Measurements from ENCODE around the gene SNRNP200. TPM values are rescaled to one million over a fixed set of nuclear protein-coding genes. Genes with fewer than 3 reads are reported as not detected.

The SNRNP200 gene
- total RNA-seq, 1 donor from 2014 or later = 208 TPM

GRCh38 chr2:96330407-96330806 is 25.1 kb upstream of the SNRNP200 start:
- no peaks in the 10 kb centered on the region for H3K9me3 Mint-ChIP-seq
- no peak overlapping the region for H3K4me3 Mint-ChIP-seq
- CTCF ChIA-PET = no interaction called here
- H3K36me3 Mint-ChIP-seq (ENCODE audit: low read depth) = peaks cover 9% of the 10 kb centered on the region
- TF ChIP-seq CTCF (IDR thresholded peaks at IDR 0.05) = no peak
- peaks cover 30% of the 10 kb centered on the region for H3K4me1 Mint-ChIP-seq
- ATAC-seq (ENCODE audit: low read depth) (no peak), DNase-seq (no peak)
- H3K27me3 Mint-ChIP-seq = no peaks in the 10 kb centered on the region
- intact Hi-C loops (cut with micrococcal nuclease) = no loop called here
- POLR2A ChIA-PET = interaction anchor here (1.1 kb wide), 1 partner anchor 9 kb away, joined by 3 read pairs; no protein-coding TSS in a partner anchor
- no peak overlapping the region for H3K27ac Mint-ChIP-seq

- no peak for TF ChIP-seq CTCF (IDR thresholded peaks at IDR 0.05)
- Mint-ChIP-seq H3K27ac (no peak overlapping the region), H3K4me3 (no peak overlapping the region), H3K36me3 (ENCODE audit: low read depth) (peaks cover 10% of the 10 kb centered on the region), H3K4me1 (peaks cover 29% of the 10 kb centered on the region), H3K27me3 (no peaks in the 10 kb centered on the region), H3K9me3 (no peaks in the 10 kb centered on the region)
- CTCF ChIA-PET = no interaction called here
- intact Hi-C loops (cut with micrococcal nuclease) = no loop called here
- ATAC-seq (ENCODE audit: low read depth) (no peak), DNase-seq (no peak)
- POLR2A ChIA-PET = interaction anchor here (1.1 kb wide), 1 partner anchor 9 kb away, joined by 3 read pairs; no protein-coding TSS in a partner anchor
Measured at GRCh38 chr2:96329874-96330273, 24.5 kb upstream of the SNRNP200 start.

- POLR2A ChIA-PET = interaction anchor here (1.1 kb wide), 1 partner anchor 8 kb away, joined by 3 read pairs; no protein-coding TSS in a partner anchor
- Mint-ChIP-seq H3K36me3 (ENCODE audit: low read depth) (peaks cover 10% of the 10 kb centered on the region), H3K4me1 (peaks cover 29% of the 10 kb centered on the region), H3K4me3 (no peak overlapping the region), H3K27me3 (no peaks in the 10 kb centered on the region), H3K27ac (no peak overlapping the region), H3K9me3 (no peaks in the 10 kb centered on the region)
- intact Hi-C loops (cut with micrococcal nuclease) = no loop called here
- CTCF ChIA-PET = no interaction called here
- DNase-seq (no peak), ATAC-seq (ENCODE audit: low read depth) (no peak)
- no peak for TF ChIP-seq CTCF (IDR thresholded peaks at IDR 0.05)
Measured at GRCh38 chr2:96329456-96329855, 24.1 kb upstream of the SNRNP200 start.

- H3K27ac Mint-ChIP-seq = no peak overlapping the region
- DNase-seq = no peak
- ChIA-PET POLR2A (interaction anchor here (0.9 to 9.0 kb wide), 2 partner anchors 8 to 200 kb away, joined by 3 to 115 read pairs; partner anchors contain the start of gene NCAPH), CTCF (no interaction called here)
- TF ChIP-seq CTCF (IDR thresholded peaks at IDR 0.05) = no peak
- no peaks in the 10 kb centered on the region for H3K27me3 Mint-ChIP-seq
- H3K4me3 Mint-ChIP-seq = no peak overlapping the region
- H3K9me3 Mint-ChIP-seq = no peaks in the 10 kb centered on the region
- intact Hi-C loops (cut with micrococcal nuclease) = no loop called here
- H3K4me1 Mint-ChIP-seq = peaks cover 31% of the 10 kb centered on the region
- peaks cover 10% of the 10 kb centered on the region for H3K36me3 Mint-ChIP-seq (ENCODE audit: low read depth)
- no peak for ATAC-seq (ENCODE audit: low read depth)
Measured at GRCh38 chr2:96326990-96327820, 21.9 kb upstream of the SNRNP200 start.

GRCh38 chr2:96326564-96326963 is 21.2 kb upstream of the SNRNP200 start:
- H3K27me3 Mint-ChIP-seq = no peaks in the 10 kb centered on the region
- peaks cover 34% of the 10 kb centered on the region for H3K4me1 Mint-ChIP-seq
- intact Hi-C loops (cut with micrococcal nuclease) = no loop called here
- TF ChIP-seq CTCF (IDR thresholded peaks at IDR 0.05) = no peak
- ChIA-PET POLR2A (interaction anchor here (0.9 to 9.0 kb wide), 3 partner anchors 9 to 200 kb away, joined by 3 to 115 read pairs (median 11); partner anchors contain the start of gene NCAPH), CTCF (no interaction called here)
- no peak for ATAC-seq (ENCODE audit: low read depth)
- no peak for DNase-seq
- no peaks in the 10 kb centered on the region for H3K9me3 Mint-ChIP-seq
- peaks cover 10% of the 10 kb centered on the region for H3K36me3 Mint-ChIP-seq (ENCODE audit: low read depth)
- H3K27ac Mint-ChIP-seq = no peak overlapping the region
- H3K4me3 Mint-ChIP-seq = no peak overlapping the region

Data from activated B cell treated with CpG ODN at 0.5 μM for 24 hours (primary cell).